ENCODE measurements around the gene SYT8. TPM values are rescaled to one million over a fixed set of nuclear protein-coding genes. Genes with fewer than 3 reads are reported as not detected.
"Not testable (repeated sequence)": the region's sequence is repeated elsewhere in the genome, so short reads cannot be mapped to it uniquely, and the experiment has no call there.

The SYT8 gene
- polyA plus RNA-seq, 1 donor from 2014 or later = not detected

GRCh38 chr11:1884303-1884700, 49.5 kb downstream of the SYT8 start (continued):
- no peak for TF ChIP-seq SMC3 (conservative IDR thresholded peaks at IDR 0.05; ENCODE audit: poor library complexity)
- TF ChIP-seq POLR2AphosphoS5 (IDR thresholded peaks at IDR 0.05) = no peak
- no peak for TF ChIP-seq MXI1 (conservative IDR thresholded peaks at IDR 0.05; ENCODE audit: poor library complexity, severe bottlenecking)

DNA sequence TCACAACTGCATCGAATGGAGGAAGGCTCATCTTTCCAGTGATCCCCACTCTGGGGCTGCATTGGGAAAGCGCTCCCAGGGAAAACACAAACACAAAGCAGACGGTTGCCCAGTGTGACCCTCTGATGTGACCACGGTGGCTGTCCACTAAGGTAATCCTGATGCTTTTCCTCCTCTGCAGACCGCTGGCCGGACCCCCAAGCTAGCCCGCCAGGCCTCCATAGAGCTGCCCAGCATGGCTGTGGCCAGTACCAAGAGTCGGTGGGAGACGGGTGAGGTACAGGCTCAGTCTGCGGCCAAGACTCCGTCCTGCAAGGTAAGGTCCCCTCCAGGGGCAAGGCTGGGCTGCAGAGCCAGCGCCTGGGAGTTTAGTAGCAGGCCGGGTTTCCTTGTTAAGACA, 51.8 kb downstream of the SYT8 start:
- not testable (repeated sequence) for H2AFZ ChIP-seq (ENCODE audit: low read depth, low read length); H3K9me2 ChIP-seq (ENCODE audit: insufficient read depth, low read length); H3K4me2 ChIP-seq (ENCODE audit: low read length); H3K9ac ChIP-seq (ENCODE audit: low read length); H3K27ac ChIP-seq (ENCODE audit: low read length); H3K79me2 ChIP-seq (replicated peaks; ENCODE audit: insufficient read depth, low read length); H3F3A ChIP-seq (ENCODE audit: insufficient read depth, low read length, poor library complexity, severe bottlenecking); H3K4me3 ChIP-seq (ENCODE audit: low read length); H4K20me1 ChIP-seq (ENCODE audit: insufficient read depth); H3K36me3 ChIP-seq (ENCODE audit: insufficient read depth, low read length); H3K9me3 ChIP-seq (ENCODE audit: low read length); H3K27me3 ChIP-seq (ENCODE audit: insufficient read depth, low read depth, low read length)

Small RNA genes lying within 50 kb of the gene (small RNA-seq; reads per million reads assigned to genes)
- gene AC051649.1 (0 reads per million in 3 experiments), gene MIR4298 (0 reads per million in 3 experiments)

Other genes starting within 250 kb of the SYT8 start
- not detected in 2 replicates for gene KRTAP5-1, start 249.7 kb upstream of the SYT8 start, polyA plus RNA-seq
- not detected in 2 replicates for gene KRTAP5-2, start 236.7 kb upstream of the SYT8 start, polyA plus RNA-seq
- gene KRTAP5-3, start 226.5 kb upstream of the SYT8 start, polyA plus RNA-seq = not detected in 2 replicates
- gene KRTAP5-4, start 212.9 kb upstream of the SYT8 start, polyA plus RNA-seq = not detected in 2 replicates
- not detected in 2 replicates for gene KRTAP5-5, start 205.2 kb upstream of the SYT8 start, polyA plus RNA-seq
- not detected in 2 replicates for gene KRTAP5-6, start 137.8 kb upstream of the SYT8 start, polyA plus RNA-seq
- gene IFITM10, start 84.4 kb upstream of the SYT8 start, polyA plus RNA-seq = 0.50 and 1.1 TPM in 2 replicates
- gene CTSD, start 71.1 kb upstream of the SYT8 start, polyA plus RNA-seq = 30.5 and 40.5 TPM in 2 replicates
- not detected in 2 replicates for gene TNNI2, start 4.0 kb downstream of the SYT8 start, polyA plus RNA-seq
- not detected in 2 replicates for gene LSP1, start 18.1 kb downstream of the SYT8 start, polyA plus RNA-seq
- gene PRR33, start 56.9 kb downstream of the SYT8 start, polyA plus RNA-seq = not detected in 2 replicates
- not detected in 2 replicates for gene TNNT3, start 84.7 kb downstream of the SYT8 start, polyA plus RNA-seq
- gene MRPL23, start 112.3 kb downstream of the SYT8 start, polyA plus RNA-seq = 139 and 154 TPM in 2 replicates
- not detected in 2 replicates for gene H19, start 162.9 kb downstream of the SYT8 start, polyA plus RNA-seq

Measured in neural cell (in vitro differentiated cells).